NCI-H2171 (cell line): ENCODE results near the gene TELO2.

Experiments used
- DNase-seq: peaks from one replicate; lab custom pipeline; 2025; lab: John Stamatoyannopoulos, UW

The TELO2 gene

DNA sequence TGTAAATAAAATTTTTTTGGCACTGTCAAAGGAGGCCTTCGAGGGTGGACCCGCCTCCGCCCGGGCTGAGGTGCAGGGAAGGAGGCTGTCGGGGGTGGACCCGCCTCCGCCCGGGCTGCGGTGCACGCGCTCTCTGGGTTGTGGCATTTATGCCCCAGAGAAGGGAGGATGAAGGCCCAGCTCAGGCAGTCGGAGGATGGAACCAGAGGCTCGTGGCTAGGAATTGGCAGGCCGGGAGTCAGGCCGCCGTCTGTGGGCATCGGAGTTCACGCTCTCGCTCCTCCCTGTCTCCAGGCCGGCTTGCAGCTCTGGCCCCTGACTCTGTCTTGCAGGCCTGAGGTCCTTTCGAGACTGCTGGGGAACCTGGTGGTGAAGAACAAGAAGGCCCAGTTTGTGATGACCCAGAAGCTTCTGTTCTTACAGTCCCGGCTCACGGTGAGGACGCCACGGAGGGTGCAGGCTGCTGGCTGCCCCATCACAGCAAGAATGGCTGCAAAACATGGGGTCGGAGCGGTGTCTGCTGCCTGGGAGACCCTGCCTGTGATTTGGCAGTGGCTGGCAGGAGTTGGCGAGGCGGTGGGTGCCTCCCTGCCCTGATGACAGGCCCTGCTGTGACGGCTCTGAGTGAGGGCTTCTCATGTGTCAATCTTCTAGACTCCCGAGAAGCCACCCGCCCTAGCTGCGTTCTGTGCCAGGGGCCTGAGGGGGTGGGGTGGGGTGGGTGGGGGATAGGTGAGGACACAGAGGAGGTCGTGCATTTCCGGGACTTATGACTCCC is 5.9 kb downstream of the TELO2 start:
- DNase-seq: no peak

DNA sequence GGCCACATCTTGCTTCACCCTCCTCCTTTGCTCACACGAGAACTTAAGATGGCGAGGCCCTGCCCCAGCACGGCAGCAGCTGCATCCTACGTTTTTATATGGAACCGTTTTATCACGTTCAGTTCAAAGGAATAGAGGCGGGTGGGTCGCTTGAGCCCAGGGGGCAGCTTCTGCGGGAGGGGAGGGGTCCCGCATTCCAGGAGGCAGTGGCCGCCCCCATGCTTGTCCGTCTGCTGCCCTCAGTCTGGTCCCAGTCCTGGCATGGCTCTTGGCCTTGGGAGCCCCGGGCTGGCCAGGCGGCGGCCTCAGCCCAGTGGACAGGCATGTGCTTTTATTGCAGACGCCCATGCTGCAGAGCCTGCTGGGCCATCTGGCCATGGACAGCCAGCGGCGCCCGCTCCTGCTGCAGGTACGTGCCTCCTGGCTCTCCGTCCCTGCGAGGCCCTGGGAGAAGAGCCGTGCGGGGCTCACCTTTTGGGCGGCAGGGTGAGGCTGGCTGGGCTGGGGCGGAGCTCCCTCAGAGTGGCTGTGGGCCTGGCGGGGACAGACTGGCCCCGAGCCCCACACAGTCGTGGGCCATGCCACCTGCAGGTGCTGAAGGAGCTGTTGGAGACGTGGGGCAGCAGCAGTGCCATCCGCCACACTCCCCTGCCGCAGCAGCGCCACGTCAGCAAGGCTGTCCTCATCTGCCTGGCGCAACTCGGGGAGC is 6.8 kb downstream of the TELO2 start:
- no peak for DNase-seq

DNA sequence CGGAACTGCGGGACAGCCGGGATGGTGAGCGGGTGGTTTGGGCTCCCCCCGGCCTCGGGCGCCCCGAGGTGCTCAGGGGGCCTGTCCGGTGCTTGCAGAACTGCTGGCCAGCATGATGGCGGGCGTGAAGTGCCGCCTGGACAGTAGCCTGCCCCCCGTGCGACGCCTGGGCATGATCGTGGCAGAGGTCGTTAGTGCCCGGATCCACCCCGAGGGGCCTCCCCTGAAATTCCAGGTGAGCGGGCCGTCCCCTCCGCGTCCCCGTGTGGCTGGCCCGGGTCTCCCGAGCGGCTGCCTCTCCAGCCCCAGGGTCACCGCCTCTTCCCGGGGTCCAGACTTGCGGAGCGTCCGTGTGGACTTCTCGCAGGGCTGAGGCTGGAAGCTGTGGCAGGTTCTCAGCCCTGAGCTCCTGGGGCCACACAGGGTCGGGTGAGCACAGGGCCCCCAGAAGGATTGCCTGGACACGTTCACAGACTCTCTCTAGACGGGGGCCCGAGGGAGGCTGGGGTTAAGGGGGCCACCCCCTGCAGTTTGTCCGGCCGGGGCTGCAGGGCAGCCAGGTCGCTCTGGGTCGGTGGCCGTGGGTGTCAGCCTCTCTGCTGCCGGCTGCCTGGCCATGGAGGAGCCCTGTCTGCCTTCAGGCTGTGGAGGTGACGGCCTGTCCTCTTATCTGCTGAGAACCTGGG is 7.4 kb downstream of the TELO2 start:
- DNase-seq: no peak

DNA sequence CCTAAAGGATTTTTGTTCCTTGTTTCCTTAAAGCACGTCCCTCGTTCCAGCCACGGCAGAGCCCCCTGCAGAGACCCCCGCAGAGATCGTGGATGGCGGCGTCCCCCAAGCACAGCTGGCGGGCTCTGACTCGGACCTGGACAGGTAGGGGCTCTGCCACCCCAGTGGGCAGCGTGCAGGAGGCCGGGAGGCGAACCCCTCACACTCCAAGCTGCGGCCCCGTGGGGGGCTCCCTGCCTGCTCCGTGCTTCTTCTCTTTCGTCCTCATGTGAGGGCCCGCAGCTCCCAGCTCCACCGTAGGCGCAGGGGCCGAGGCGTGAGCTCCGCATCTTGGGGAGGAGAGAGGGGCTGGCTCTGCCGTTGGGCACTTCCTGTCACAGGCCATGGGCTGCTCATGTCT is 8.5 kb downstream of the TELO2 start:
- no peak for DNase-seq

DNA sequence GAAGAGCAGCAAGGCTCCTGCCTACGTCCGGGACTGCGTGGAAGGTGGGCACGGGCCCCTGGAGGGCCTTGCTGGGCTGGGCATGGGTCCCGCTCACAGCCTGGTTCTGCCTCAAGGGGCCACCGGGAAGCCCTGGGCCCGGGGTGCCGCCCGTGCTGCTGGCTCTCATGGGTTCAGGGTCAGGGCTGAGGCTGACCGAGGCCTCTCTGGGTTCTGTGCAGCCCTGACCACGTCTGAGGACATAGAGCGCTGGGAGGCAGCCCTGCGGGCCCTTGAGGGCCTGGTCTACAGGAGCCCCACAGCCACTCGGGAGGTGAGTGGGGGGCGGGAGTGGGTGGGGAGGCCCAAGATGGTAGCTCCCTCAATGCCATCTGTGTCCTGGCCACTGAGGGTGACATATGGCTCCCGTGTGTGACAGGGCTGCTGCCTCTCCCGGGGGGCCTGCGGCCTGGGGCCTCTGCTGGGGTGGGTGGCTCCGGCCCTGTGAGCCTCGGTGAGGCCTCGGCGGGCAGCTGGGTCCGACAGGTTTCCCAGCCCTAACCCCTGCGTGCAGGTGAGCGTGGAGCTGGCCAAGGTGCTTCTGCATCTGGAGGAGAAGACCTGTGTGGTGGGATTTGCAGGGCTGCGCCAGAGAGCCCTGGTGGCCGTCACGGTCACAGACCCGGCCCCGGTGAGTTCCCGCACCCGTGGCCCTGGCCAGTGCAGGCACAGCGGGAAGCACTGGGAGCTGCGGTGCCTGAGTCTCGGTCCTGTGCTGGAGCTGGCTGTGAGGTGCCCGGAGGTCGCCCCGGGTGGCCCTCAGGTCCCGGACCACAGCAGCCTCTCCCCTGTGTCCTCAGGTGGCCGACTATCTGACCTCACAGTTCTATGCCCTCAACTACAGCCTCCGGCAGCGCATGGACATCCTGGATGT is 9.2 kb downstream of the TELO2 start:
- DNase-seq: no peak

DNA sequence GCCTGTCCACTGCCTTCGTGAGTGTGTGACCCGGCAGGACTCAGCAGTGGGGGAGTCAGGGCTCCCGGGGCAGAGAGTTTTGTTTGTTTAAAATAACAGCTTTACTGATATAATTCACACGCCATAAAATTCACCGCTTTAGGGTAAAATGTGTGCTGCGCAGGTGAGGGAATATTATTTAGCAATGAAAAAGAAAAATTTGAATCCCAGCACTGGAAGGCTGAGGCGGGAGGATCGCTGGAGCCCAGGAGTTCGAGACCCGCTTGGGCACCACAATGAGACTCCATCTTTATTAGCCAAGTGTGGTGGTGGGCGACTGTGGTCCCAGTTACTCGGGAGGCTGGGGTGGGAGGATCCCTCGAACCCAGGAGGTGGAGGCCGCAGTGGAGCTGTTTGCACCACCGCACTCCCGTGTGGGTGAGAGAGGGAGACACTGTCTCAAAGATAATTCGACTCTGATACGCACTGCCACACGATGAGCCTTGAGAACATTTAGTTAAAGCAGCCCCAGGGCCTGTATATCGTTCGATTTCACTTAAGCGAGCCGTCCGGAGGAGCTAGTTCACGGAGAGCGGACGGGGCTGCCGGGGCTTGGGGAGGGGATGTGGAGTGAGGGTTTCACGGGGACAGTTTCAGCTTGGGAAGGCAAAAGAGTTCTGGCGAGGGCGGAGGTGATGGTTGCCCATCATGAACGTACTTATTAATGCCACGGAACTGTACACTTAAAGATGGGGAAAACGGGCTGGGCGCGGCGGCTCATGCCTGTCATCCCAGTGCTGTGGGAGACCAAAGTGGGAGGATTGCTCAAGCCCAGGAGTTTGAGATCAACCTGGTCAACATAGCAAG is 10.2 kb downstream of the TELO2 start:
- DNase-seq: no peak

DNA sequence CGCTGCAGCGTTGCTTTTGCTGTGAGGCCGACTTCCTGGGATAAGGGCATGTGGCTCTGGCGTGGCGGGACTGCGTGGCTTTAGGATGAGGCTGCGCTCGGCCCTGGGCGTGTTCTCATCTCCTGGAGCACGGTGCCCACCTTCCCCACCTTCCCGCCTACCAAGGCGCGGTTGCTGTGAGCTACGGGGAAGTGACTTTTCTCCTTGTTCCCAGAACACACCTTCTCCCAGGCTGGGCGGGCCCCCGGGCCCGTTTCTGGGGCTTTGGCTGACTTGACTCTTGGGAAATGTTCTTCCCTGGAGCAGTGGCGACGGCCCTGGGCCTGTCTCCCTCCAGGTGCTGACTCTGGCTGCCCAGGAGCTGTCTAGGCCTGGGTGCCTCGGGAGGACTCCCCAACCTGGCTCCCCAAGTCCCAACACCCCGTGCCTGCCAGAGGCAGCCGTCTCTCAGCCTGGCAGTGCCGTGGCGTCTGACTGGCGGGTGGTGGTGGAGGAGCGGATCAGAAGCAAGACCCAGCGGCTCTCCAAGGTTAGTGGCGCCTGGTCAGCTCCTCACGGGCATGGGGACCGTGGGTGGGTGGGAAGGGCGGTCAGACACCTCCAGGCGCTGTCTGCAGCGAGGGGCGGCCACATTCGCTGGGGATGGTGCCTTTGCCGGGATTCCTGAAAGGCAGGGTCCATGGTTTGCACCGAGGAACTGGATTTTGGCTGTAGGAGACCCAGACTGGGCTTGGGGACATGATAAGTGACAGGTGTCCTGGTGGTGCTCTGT is 12.1 kb downstream of the TELO2 start:
- no peak for DNase-seq

DNA sequence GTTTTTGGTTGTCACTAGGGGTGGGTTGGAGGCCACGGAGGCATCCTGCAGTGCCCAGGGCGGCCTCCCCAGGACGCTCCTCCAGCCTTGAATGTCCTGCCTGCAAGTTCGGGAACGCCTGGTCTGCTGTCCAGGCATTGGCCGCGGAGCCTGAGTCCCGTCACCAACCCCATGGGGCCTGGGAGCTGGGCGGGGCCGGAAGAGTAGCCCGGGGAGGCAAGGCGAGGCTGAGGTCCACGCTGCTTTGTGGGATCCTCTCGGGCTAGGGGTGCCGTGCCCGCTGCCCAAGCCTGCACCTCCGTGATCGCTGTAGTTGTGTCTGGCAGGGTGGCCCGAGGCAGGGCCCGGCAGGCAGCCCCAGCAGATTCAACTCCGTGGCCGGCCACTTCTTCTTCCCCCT is 12.8 kb downstream of the TELO2 start:
- no peak for DNase-seq

DNA sequence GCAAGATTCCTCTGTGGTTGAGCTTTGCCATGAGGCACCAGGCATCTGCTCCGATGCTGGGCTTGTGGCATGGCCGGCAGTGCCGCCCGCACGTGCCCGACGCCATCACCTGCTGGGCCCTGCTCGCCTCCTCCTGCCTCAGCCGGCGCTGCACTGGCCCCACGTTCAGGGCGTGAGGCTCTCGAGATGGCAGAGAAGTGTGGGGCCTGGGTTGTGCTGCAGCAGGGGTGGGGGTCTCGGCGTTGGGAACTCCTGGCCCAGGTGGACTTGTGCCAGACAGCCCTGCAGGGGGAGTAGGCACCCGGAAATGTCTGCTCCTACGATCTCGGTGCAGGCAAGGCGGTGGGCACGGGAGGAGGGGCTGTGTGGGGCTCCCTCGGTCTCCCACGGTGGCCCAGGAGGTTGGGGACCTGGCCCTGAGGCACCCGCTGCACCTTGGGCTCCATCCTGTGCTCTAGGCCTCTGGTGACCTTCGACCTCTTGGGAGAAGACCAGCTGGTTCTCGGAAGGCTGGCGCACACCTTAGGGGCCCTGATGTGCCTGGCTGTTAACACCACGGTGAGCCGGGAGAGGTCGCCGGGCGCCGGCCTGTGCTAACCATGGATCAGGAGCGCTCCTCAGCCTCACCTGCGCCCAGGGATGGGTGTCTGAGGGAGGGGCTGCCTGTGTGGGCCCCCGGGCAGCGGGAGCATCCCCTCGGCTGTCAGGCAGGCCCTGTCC is 13.5 kb downstream of the TELO2 start:
- no peak for DNase-seq

DNA sequence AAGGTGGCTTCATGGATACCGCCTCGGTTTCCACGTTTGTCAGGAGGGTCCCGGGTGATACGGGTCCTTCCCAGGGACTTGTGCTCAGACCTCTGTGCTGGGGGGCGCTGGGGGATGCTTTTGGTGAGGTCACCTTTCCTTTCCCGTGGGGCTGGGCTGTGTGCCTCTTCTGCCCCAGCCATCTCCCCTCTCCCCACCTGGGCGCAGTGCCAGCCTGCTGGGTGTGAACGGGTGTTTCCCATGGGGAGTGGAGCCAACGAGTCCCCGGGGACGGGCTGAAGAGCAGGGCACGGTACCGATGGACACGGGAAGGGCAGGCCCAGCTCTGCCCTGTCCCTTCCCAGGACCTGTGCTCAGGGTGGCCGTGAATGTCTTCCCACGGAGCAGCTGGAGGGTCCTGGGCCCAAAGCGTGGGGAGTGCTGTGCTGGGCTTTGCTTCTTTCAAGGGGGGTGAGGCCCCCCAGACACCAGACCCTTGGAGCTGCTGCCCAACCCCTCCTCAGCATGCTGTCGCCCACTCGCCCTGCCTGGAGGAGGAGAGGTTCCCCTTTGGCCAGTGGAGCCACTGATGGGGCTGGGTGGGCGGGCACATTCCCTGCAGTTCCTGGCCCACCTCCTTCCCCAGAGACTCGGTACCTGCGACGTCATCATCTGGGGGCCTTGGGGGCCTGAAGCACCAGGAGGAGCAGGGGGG is 15.5 kb downstream of the TELO2 start:
- DNase-seq: no peak

DNA sequence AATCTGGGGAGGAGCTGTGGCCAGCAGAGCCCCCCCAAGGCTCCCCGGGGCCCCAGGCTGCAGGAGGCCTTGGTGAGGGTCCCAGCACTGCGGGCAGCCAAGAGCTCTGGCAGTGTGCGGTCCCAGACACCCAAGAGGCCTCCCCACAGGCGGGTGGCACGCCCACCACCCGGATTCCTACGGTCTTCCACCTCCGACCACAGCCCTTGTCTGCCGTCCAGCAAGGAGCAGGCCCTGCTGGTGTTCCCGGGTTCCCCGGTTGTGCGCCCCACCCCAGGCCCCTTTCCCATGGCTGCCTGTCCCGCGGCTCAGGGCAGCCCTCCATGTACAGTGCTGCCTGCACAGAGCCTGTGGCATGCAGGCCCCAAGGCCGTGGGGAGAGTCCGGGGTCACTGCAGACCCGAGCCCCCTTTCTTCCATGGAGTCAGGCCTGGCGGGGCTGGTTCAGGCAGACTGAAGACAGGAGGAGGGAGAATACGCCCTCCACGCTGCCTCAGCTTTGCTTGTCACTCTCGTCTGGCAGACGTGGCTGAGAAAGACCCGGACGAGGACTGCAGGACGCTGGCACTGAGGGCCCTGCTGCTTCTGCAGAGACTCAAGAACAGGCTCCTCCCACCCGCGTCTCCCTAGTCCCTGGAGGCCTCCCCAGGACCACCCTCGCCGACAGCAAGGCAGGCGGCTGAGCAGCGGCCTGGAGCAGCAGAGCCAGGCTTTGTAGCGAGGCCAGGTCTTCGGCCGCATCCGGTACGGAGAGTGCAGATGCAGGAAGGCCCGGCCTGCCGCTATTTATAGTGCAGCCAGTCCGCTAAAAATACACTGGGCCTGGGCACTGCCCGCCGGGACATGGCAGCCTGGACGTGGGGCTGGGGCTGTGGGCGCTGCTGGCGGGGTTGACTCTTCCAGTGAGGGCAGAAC is 16.4 kb downstream of the TELO2 start:
- no peak for DNase-seq

DNA sequence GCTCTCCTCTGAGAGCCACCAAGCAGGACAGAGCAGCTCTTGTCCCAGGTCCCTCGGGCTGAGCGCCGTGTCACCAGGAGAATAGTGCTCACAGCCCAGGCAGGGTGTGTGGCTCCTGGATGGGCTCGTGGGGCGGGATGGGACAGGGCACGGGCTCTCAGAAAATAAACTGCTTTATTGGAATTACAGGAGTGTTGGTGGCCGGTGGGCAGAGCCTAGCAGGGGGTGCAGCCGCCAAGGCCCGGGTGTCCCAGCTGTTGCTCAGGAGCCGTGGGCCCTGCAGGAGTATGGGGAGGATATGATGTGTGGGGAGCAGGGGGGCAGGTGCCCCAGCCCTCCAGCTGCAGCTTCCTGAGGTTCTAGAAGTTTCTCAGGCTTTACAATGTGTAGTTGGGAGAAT is 17.1 kb downstream of the TELO2 start:
- DNase-seq: no peak

DNA sequence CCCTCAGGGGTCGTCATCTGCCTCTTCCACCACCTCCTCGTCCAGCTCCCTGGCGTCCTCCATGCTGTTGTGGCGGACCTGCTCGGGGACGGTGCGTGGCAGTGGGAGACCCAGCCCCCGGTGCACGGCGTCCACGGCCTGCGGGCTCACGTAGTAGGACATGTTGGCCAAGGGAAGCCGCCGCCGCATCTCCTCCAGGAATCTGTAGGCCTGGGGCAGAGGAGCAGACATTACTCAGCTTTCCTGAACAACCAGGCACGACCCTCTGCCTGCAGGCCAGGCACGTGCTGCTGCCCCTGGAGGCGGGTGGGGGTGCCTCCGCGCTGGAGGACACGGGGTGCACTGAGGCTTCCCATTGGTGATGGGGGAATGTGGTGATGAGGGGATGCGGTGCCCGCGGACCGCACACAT is 17.8 kb downstream of the TELO2 start:
- no peak for DNase-seq

DNA sequence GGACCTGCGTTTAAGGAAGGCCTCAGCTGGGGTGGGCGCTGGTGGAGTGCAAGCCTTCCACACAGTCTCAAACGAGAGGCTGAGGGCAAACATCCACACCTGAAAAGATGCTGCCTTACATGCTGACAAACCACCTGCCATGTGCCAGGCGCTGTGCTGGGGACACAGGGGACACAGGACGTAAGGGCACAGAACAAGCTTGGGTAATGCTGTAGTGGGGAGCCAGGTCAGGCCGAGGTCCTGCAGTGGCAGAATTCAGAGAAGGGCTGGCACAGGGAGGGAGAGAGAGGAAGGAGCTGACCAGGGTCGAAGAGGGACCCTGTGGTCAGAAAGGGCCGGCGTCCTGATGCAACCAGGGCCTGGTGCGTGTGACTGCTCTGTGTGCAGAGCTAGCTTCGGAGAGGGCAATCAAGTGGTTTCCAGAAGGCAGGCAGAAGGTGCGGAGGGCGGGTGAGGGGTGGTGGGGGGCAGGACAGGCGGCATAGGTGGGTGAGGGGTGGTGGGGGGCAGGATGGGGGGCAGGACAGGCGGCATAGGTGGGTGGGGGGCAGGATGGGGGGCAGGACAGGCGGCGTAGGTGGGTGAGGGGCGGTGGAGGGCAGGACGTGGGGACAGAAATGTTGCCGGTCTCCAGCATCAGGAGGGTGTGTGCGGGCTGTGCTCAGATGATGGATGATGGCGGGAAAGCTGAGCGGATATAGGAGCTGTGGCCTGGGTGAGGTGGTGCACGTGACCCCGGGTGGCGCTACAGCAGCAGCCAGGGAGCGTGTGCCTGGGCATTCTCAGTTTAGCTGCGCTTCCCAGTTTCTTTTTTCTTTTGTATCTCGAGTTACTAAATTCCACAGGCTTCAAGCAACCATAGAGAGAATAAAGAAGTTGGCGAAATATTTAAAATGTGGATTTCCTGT is 18.8 kb downstream of the TELO2 start:
- DNase-seq: no peak

DNA sequence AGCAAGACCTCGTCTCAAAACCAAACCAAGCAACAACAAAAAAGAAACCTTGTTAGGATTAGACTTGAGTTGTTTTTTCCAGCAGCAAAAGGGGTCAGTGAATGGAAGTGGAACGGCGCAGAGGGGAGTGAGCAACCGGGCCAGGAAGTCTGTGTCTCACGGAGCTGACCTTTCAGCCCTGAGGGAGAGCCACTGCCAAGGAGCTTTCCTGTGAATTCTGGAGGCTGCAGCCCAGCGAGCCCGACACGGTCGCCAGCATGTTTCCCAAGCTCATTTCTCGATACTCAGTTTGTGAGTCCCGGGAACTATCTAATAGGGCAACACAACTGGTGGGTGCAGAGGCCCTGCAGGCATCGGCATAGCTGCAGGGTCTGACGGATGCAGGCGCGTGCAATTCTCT is 19.6 kb downstream of the TELO2 start:
- DNase-seq: no peak

DNA sequence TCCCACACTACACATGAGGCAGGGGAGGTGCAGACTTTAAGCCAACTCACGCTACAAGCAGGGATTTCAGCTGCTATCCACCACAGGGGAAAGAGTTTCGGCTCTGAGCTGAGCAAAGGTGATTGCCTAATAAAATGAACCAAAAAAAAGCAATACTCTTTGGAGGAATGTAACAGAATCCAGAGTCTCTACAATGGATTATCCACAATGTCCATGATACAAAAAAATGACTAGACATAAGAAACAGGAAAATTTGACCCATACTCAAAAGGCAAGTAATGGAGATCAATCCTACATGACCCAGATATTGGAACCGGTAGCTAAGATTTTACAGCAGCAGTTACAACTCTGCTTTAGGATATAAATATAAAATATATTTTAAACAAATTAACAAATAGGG is 21.3 kb downstream of the TELO2 start:
- no peak for DNase-seq

DNA sequence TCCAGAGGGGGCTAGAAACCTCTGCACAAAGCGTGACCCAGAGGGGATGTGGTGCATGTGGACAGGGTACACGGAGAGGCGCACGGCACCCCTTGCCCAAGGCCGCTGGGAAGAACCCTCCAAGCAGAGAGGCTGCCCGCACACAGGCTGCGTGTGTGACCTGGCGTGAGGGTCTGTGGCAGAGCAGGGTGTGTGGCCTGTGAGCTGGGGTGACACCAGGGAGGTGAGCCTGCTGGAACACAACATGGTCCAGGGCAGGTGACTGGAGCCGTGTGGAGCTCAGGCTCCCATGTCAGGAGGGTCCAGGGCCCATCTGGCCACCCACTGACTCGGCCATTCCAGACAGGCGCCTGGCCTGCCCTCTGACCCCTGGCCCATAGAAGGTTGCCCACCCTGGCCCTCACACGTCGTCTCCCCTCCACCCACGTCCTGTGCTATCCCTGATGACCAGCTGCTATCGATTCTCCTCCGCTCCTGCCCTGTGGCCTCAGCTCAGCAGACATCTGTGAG is 25.5 kb downstream of the TELO2 start:
- DNase-seq: no peak
